HL-60 (cell line): ENCODE results near the gene GRWD1.
A peak's percentile ranks its signal among the peaks of the same experiment; 100 is the strongest.

Source experiments
- DNase-seq, 2 experiments: peaks; one replicate each; pipeline ENCODE4 v3.0.0-alpha.2; 2010 to 2020; ENCODE audit warnings: low read depth in 1 of 2, low spot score in 1 of 2
- H3K27ac ChIP-seq: fragments of 250-450 bp; sonication (Bioruptor Pico); replicated peaks from 2 replicates; pipeline ENCODE4 v1.5.1; 2020; ENCODE audit warnings: mild to moderate bottlenecking, moderate library complexity
- H3K27me3 ChIP-seq: fragments of 250-450 bp; sonication (Bioruptor Pico); 2 replicates; pipeline ENCODE4 v1.5.1; 2021; ENCODE audit warnings: mild to moderate bottlenecking, moderate library complexity; ENCODE audit not compliant: insufficient read depth, poor library complexity, severe bottlenecking
- H3K4me3 ChIP-seq: replicated peaks from 2 replicates; pipeline ENCODE4 v1.5.1; 2011; ENCODE audit warnings: mild to moderate bottlenecking, control low read depth, low read length; ENCODE audit not compliant: insufficient read depth
- CTCF ChIP-seq: IDR thresholded peaks from one replicate; pipeline ENCODE4 v1.5.1; 2011; ENCODE audit warnings: low read length, control low read depth, inconsistent platforms; ENCODE audit not compliant: insufficient read depth
- GABPA ChIP-seq: IDR thresholded peaks from 2 replicates; pipeline ENCODE4 v1.6.1; 2012; ENCODE audit warnings: low read depth
- POLR2AphosphoS5 ChIP-seq: IDR thresholded peaks from 2 replicates; pipeline ENCODE4 v1.6.1; 2012; ENCODE audit warnings: low read depth
- REST ChIP-seq: IDR thresholded peaks from 2 replicates; pipeline ENCODE4 v1.6.1; 2012; ENCODE audit warnings: low read depth; ENCODE audit not compliant: insufficient replicate concordance
- SPI1 ChIP-seq: IDR thresholded peaks from 2 replicates; pipeline ENCODE4 v1.6.1; 2012; ENCODE audit warnings: low read depth, mild to moderate bottlenecking, borderline replicate concordance

Gene GRWD1

GRCh38 chr19:48469934-48470680 lies 24.3 kb downstream of the GRWD1 start:
- Histone ChIP-seq H3K27ac (peak overlapping the region; percentile 97), H3K27me3 (no peaks in the 10 kb centered on the region), H3K4me3 (peak overlapping the region; percentile 86)
- no peak for TF ChIP-seq GABPA
- TF ChIP-seq CTCF, result no peak
- no peak for TF ChIP-seq REST
- TF ChIP-seq POLR2AphosphoS5, result no peak
- TF ChIP-seq SPI1, result no peak
- DNase-seq, result no peak

- no peak for TF ChIP-seq POLR2AphosphoS5
- no peak for TF ChIP-seq SPI1
- no peak for TF ChIP-seq REST
- TF ChIP-seq GABPA, result no peak
- TF ChIP-seq CTCF, result no peak
- no peak for DNase-seq
- Histone ChIP-seq H3K27ac (no peak overlapping the region), H3K27me3 (no peaks in the 10 kb centered on the region), H3K4me3 (no peak overlapping the region)
Measured at GRCh38 chr19:48470856-48471255, 25.1 kb downstream of the GRWD1 start.

GRCh38 chr19:48471836-48472235 lies 26.1 kb downstream of the GRWD1 start:
- TF ChIP-seq GABPA (no peak), CTCF (no peak), POLR2AphosphoS5 (no peak), REST (no peak), SPI1 (no peak)
- H3K27me3 ChIP-seq, result no peaks in the 10 kb centered on the region
- H3K27ac ChIP-seq, result no peak overlapping the region
- DNase-seq, result no peak
- H3K4me3 ChIP-seq, result no peak overlapping the region
